Measurements from ENCODE around the gene MMP27. TPM values are rescaled to one million over a fixed set of nuclear protein-coding genes. Genes with fewer than 3 reads are reported as not detected.

Gene MMP27
- total RNA-seq, 1 experiment from 2014 or later, result not detected

DNA sequence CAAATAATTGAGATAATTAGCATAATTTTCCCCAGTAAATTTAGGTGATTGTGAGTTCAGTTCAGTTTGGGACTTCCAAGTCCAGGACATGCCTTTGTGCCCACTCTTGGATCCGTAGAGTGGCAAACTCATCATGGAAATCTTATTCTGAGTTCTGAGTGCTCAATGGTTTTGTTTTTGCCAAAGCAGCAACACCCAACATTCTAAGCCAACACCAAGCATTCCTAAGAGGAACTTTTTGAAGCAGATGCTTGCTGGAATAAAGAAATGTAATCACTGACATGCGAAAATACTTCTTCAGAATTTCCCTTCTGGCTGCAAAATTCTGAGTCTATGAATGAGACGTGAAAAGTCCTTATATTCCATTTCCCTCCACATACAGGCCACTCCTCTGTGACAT, 10.4 kb downstream of the MMP27 start:
- no peaks in the 10 kb centered on the region for H4K20me1 ChIP-seq (ENCODE audit: insufficient read depth)
- no peak overlapping the region for H3K4me2 ChIP-seq (ENCODE audit: low read length)
- H3K9me3 ChIP-seq (ENCODE audit: control insufficient read depth in 1 of 2, insufficient read depth in 1 of 2, low read depth in 1 of 2, low read length in 2 of 2), result no peaks in the 10 kb centered on the region
- intact Hi-C loops (cut with micrococcal nuclease), result no loop called here
- no peak overlapping the region for H3K4me3 ChIP-seq (replicated peaks in 1 of 2; ENCODE audit: low read depth in 1 of 2, low read length in 2 of 2)
- TF ChIP-seq EZH2phosphoT487 (IDR thresholded peaks at IDR 0.05; ENCODE audit: borderline replicate concordance), result no peak
- TF ChIP-seq JUND (IDR thresholded peaks at IDR 0.05), result no peak
- TF ChIP-seq, protein P1, sequence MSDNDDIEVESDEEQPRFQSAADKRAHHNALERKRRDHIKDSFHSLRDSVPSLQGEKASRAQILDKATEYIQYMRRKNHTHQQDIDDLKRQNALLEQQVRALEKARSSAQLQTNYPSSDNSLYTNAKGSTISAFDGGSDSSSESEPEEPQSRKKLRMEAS (IDR thresholded peaks at IDR 0.05), result no peak
- TF ChIP-seq, protein P2, sequence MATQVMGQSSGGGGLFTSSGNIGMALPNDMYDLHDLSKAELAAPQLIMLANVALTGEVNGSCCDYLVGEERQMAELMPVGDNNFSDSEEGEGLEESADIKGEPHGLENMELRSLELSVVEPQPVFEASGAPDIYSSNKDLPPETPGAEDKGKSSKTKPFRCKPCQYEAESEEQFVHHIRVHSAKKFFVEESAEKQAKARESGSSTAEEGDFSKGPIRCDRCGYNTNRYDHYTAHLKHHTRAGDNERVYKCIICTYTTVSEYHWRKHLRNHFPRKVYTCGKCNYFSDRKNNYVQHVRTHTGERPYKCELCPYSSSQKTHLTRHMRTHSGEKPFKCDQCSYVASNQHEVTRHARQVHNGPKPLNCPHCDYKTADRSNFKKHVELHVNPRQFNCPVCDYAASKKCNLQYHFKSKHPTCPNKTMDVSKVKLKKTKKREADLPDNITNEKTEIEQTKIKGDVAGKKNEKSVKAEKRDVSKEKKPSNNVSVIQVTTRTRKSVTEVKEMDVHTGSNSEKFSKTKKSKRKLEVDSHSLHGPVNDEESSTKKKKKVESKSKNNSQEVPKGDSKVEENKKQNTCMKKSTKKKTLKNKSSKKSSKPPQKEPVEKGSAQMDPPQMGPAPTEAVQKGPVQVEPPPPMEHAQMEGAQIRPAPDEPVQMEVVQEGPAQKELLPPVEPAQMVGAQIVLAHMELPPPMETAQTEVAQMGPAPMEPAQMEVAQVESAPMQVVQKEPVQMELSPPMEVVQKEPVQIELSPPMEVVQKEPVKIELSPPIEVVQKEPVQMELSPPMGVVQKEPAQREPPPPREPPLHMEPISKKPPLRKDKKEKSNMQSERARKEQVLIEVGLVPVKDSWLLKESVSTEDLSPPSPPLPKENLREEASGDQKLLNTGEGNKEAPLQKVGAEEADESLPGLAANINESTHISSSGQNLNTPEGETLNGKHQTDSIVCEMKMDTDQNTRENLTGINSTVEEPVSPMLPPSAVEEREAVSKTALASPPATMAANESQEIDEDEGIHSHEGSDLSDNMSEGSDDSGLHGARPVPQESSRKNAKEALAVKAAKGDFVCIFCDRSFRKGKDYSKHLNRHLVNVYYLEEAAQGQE (IDR thresholded peaks at IDR 0.05; ENCODE audit: low read depth), result no peak
- TF ChIP-seq, protein P3, sequence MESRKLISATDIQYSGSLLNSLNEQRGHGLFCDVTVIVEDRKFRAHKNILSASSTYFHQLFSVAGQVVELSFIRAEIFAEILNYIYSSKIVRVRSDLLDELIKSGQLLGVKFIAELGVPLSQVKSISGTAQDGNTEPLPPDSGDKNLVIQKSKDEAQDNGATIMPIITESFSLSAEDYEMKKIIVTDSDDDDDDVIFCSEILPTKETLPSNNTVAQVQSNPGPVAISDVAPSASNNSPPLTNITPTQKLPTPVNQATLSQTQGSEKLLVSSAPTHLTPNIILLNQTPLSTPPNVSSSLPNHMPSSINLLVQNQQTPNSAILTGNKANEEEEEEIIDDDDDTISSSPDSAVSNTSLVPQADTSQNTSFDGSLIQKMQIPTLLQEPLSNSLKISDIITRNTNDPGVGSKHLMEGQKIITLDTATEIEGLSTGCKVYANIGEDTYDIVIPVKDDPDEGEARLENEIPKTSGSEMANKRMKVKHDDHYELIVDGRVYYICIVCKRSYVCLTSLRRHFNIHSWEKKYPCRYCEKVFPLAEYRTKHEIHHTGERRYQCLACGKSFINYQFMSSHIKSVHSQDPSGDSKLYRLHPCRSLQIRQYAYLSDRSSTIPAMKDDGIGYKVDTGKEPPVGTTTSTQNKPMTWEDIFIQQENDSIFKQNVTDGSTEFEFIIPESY (IDR thresholded peaks at IDR 0.05; ENCODE audit: extremely low read depth, insufficient replicate concordance, low read length), result no peak
- TF ChIP-seq CBX3 (IDR thresholded peaks at IDR 0.05; ENCODE audit: low read depth), result no peak
- TF ChIP-seq CEBPB (IDR thresholded peaks at IDR 0.05; ENCODE audit: low read depth), result no peak
- no peak for TF ChIP-seq ZFX (IDR thresholded peaks at IDR 0.05)
- no peaks in the 10 kb centered on the region for H3K9me2 ChIP-seq (ENCODE audit: insufficient read depth)
- H3K4me1 ChIP-seq (ENCODE audit: control insufficient read depth in 1 of 2, insufficient read depth in 2 of 2, low read length in 2 of 2), result no peaks in the 10 kb centered on the region
- ChIA-PET POLR2A (no interaction called here), CTCF (no interaction called here), RAD21 (ENCODE audit: low non-redundant PET in 1 of 2, low total read pairs in 2 of 2, uncharacterized antibody in 2 of 2, unreplicated experiment in 2 of 2) (no interaction called here)
- no peaks in the 10 kb centered on the region for H3K79me2 ChIP-seq (ENCODE audit: insufficient read depth, low read length)
- no peak overlapping the region for H3K9ac ChIP-seq (ENCODE audit: low read length)
- no peaks in the 10 kb centered on the region for H3K27me3 ChIP-seq (ENCODE audit: insufficient read depth, low read length)
- ATAC-seq (no peak), DNase-seq (ENCODE audit: low read depth, low spot score) (no peak)
- H3K36me3 ChIP-seq (ENCODE audit: control insufficient read depth in 1 of 2, insufficient read depth in 2 of 2, low read length in 2 of 2), result no peaks in the 10 kb centered on the region
- no peak overlapping the region for H3K27ac ChIP-seq (ENCODE audit: low read depth, low read length)
- no peak overlapping the region for H2AFZ ChIP-seq (ENCODE audit: low read depth, low read length, poor library complexity, severe bottlenecking)
- BruUV-seq (replicated peaks), result no TSS peak
